H1 (cell line): ENCODE measurements around the gene ITGB2. TPM values are rescaled to one million over a fixed set of nuclear protein-coding genes. Genes with fewer than 3 reads are reported as not detected.

Source experiments
- BACH1 ChIP-seq: IDR thresholded peaks from 2 replicates; pipeline ENCODE4 v1.6.1; 2012; ENCODE audit warnings: low read length, improper control_type of control experiment
- CHD7 ChIP-seq: fragments of 300-600 bp; sonication (generic); IDR thresholded peaks from 2 replicates; pipeline ENCODE4 v1.7.1; 2012; ENCODE audit warnings: low read length, moderate library complexity, mild to moderate bottlenecking, inconsistent platforms; ENCODE audit not compliant: insufficient replicate concordance
- EGR1 ChIP-seq: IDR thresholded peaks from 2 replicates; pipeline ENCODE4 v1.6.1; 2011; ENCODE audit warnings: low read depth, low read length, borderline replicate concordance
- EP300 ChIP-seq, 2 experiments: IDR thresholded peaks; 1 replicate in 1 of 2; 2 replicates in 1 of 2; pipeline ENCODE4 v1.6.1; 2011 to 2012; ENCODE audit warnings: low read depth in 2 of 2, low read length in 2 of 2, mild to moderate bottlenecking in 2 of 2, borderline replicate concordance in 1 of 2, inconsistent platforms in 1 of 2, moderate library complexity in 1 of 2
- FOSL1 ChIP-seq: IDR thresholded peaks from 2 replicates; pipeline ENCODE4 v1.6.1; 2011; ENCODE audit warnings: mild to moderate bottlenecking, low read depth, low read length, moderate library complexity; ENCODE audit not compliant: insufficient read depth
- KDM4A ChIP-seq: IDR thresholded peaks from one replicate; pipeline ENCODE4 v1.7.1; 2012; ENCODE audit warnings: low read depth, mild to moderate bottlenecking, moderate library complexity, low read length, inconsistent platforms; ENCODE audit not compliant: severe bottlenecking
- SP2 ChIP-seq: IDR thresholded peaks from 2 replicates; pipeline ENCODE4 v1.6.1; 2012; ENCODE audit warnings: mild to moderate bottlenecking, low read length, inconsistent platforms
- SRF ChIP-seq: IDR thresholded peaks from 2 replicates; pipeline ENCODE4 v1.6.1; 2011; ENCODE audit warnings: mild to moderate bottlenecking, low read depth, low read length, moderate library complexity
- TCF12 ChIP-seq: IDR thresholded peaks from 2 replicates; pipeline ENCODE4 v1.6.1; 2011; ENCODE audit warnings: low read depth, mild to moderate bottlenecking, low read length
- YY1 ChIP-seq: IDR thresholded peaks from 2 replicates; pipeline ENCODE4 v1.6.1; 2011; ENCODE audit warnings: low read depth, mild to moderate bottlenecking, low read length
- polyA plus RNA-seq, 7 experiments: library from polyadenylated mRNA; depleted of rRNA in 3 of 7; stranded (reverse) in 5 of 7; unstranded in 2 of 7; fragments of >200 nt in 5 of 7; fragments of 200-250 nt in 2 of 7; gene quantifications; 1 replicate in 5 of 7; 2 replicates in 1 of 7; 4 replicates in 1 of 7; pipeline versions ENCODE4 v1.2.1 to v1.2.3, GENCODE V29; 2011 to 2013; ENCODE audit warnings: missing spikeins in 2 of 7, mixed read lengths in 2 of 7
- total RNA-seq: library from RNA; stranded (reverse); fragmentation: NEBNext Ultra II Directional; extraction: Animal tissue kit (Norgen Biotek cat#: 25700); gene quantifications from 2 replicates; pipeline ENCODE4 v1.2.1, GENCODE V29; 2021
- TF ChIP-seq, protein P1 (sequence below): IDR thresholded peaks from 2 replicates; pipeline ENCODE4 v1.6.1; 2011; ENCODE audit warnings: low read depth, mild to moderate bottlenecking, low read length; ENCODE audit not compliant: insufficient read depth
- TF ChIP-seq, protein P2 (sequence below): IDR thresholded peaks from 2 replicates; pipeline ENCODE4 v1.6.1; 2012; ENCODE audit warnings: inconsistent platforms

The ITGB2 gene
- total and polyA plus RNA-seq, 2 of the 8 experiments (the other 6 are each of a cell fraction or from before 2014, with no cell fraction given): 0.24 to 0.63 TPM

DNA sequence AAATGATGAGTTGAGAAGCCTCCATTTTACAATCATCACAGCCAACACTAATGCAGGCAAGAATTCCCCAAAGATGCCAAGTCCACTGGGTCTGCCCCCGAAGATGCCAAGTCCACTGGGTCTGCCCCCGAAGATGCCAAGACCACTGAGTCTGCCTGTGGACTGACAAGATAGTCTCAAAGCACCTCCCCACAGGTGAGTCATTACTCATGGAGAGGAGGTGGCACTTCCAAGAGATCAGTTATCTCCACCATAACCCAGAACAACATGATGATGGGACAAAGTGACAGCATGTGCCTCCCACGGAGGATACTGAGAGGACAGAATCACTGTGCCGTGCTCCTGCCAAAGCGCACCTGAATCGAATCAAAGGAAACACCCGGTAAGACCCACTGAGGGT, 52.0 kb downstream of the ITGB2 start (continued):
- no peak for TF ChIP-seq CHD7
- no peak for TF ChIP-seq YY1
- no peak for TF ChIP-seq SRF
- TF ChIP-seq KDM4A: no peak
- no peak for TF ChIP-seq TCF12
- TF ChIP-seq, protein P1, sequence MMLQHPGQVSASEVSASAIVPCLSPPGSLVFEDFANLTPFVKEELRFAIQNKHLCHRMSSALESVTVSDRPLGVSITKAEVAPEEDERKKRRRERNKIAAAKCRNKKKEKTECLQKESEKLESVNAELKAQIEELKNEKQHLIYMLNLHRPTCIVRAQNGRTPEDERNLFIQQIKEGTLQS: no peak
- no peak for TF ChIP-seq BACH1
- no peak for TF ChIP-seq EGR1
- TF ChIP-seq EP300 (IDR thresholded peaks at IDR 0.05; ENCODE audit: borderline replicate concordance in 1 of 2, low read depth in 2 of 2, low read length in 2 of 2): no peak
- TF ChIP-seq FOSL1: no peak
- TF ChIP-seq, protein P2, sequence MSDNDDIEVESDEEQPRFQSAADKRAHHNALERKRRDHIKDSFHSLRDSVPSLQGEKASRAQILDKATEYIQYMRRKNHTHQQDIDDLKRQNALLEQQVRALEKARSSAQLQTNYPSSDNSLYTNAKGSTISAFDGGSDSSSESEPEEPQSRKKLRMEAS: no peak
- TF ChIP-seq SP2: no peak
